RWPE2 (cell line): ENCODE measurements around the gene LYPLA2.
"Not testable (repeated sequence)": the region's sequence is repeated elsewhere in the genome, so short reads cannot be mapped to it uniquely, and the experiment has no call there.

Experiments
- ATAC-seq: fragments of 200-7000 bp; cut with Tn5 transposase; 3 replicates; pipeline ENCODE4 v1.9.1; 2021; ENCODE audit warnings: low read depth
- DNase-seq: peaks from one replicate; pipeline ENCODE4 v3.0.0-alpha.2; 2020; ENCODE audit warnings: low spot score
- H3K27ac ChIP-seq: fragments of 450-650 bp; 2 replicates; pipeline ENCODE4 v1.5.1; 2017; ENCODE audit warnings: mild to moderate bottlenecking; ENCODE audit not compliant: poor library complexity, severe bottlenecking
- H3K27me3 ChIP-seq: fragments of 250-450 bp; sonication (Bioruptor Pico); 2 replicates; pipeline ENCODE4 v1.5.1; 2021; ENCODE audit warnings: mild to moderate bottlenecking, moderate library complexity; ENCODE audit not compliant: insufficient read depth, poor library complexity, severe bottlenecking
- H3K36me3 ChIP-seq: fragments of 250-450 bp; sonication (Bioruptor Pico); 2 replicates; pipeline ENCODE4 v1.5.1; 2020; ENCODE audit warnings: low read depth, mild to moderate bottlenecking, moderate library complexity
- H3K4me1 ChIP-seq: fragments of 250-450 bp; sonication (Bioruptor Pico); 2 replicates; pipeline ENCODE4 v1.5.1; 2021; ENCODE audit warnings: mild to moderate bottlenecking, moderate library complexity; ENCODE audit not compliant: insufficient read depth, poor library complexity, severe bottlenecking
- H3K4me3 ChIP-seq: fragments of 250-450 bp; sonication (Bioruptor Pico); 2 replicates; pipeline ENCODE4 v1.5.1; 2021; ENCODE audit warnings: mild to moderate bottlenecking, moderate library complexity; ENCODE audit not compliant: severe bottlenecking
- H3K9me3 ChIP-seq: fragments of 250-450 bp; sonication (Bioruptor Pico); 2 replicates; pipeline ENCODE4 v1.5.1; 2021; ENCODE audit warnings: mild to moderate bottlenecking, moderate library complexity; ENCODE audit not compliant: severe bottlenecking
- TF ChIP-seq, protein P1 (sequence below): fragments of 450-650 bp; IDR thresholded peaks from one replicate; pipeline ENCODE4 v1.5.1; 2017; ENCODE audit warnings: mild to moderate bottlenecking, moderate library complexity; ENCODE audit not compliant: poor library complexity, severe bottlenecking

Gene LYPLA2

DNA sequence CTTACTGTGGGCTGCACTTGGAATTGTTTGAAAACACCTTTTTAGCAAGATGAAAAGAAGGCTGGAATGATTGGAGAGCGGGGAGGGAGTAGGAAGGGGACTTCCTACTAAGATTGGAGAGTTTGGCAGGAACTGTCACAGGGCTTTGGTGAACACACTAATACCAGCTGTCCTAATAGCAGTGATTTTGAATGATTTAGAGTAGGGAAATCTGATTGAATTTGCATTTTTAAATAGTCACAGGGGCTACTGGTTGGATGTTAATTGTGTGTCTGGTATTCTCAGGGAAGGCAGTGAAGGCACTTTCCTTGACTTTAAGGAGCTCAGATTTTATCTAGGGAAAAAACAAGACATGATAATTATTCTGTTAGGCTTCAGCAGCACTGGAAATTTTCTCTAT lies 36.8 kb downstream of the LYPLA2 start:
- ATAC-seq (no peak), DNase-seq (no peak)
- Histone ChIP-seq H3K36me3 (no peaks in the 10 kb centered on the region), H3K4me3 (no peak overlapping the region), H3K27ac (no peak overlapping the region), H3K9me3 (no peaks in the 10 kb centered on the region), H3K27me3 (no peaks in the 10 kb centered on the region), H3K4me1 (peaks cover 4% of the 10 kb centered on the region)
- TF ChIP-seq, protein P1, sequence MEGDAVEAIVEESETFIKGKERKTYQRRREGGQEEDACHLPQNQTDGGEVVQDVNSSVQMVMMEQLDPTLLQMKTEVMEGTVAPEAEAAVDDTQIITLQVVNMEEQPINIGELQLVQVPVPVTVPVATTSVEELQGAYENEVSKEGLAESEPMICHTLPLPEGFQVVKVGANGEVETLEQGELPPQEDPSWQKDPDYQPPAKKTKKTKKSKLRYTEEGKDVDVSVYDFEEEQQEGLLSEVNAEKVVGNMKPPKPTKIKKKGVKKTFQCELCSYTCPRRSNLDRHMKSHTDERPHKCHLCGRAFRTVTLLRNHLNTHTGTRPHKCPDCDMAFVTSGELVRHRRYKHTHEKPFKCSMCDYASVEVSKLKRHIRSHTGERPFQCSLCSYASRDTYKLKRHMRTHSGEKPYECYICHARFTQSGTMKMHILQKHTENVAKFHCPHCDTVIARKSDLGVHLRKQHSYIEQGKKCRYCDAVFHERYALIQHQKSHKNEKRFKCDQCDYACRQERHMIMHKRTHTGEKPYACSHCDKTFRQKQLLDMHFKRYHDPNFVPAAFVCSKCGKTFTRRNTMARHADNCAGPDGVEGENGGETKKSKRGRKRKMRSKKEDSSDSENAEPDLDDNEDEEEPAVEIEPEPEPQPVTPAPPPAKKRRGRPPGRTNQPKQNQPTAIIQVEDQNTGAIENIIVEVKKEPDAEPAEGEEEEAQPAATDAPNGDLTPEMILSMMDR = no peak

DNA sequence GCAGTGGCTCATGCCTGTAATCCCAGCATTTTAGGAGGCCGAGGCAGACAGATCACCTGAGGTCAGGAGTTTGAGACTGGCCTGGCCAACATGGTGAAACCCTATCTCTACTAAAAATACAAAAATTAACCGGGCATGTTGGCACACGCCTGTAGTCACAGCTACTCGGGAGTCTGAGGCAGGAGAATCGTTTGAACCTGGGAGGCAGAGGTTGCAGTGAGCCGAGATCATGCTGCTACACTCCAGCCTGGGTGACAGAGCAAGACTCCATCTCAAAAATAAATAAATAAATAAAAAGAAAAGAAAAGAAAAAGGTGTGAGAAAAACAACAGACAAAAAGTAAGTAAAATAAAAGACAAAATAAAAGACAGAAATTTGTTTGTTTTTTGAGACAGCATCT lies 43.2 kb downstream of the LYPLA2 start:
- H3K36me3 ChIP-seq, H3K4me3 ChIP-seq, H3K27ac ChIP-seq, H3K4me1 ChIP-seq, DNase-seq, H3K9me3 ChIP-seq, ATAC-seq, H3K27me3 ChIP-seq: not testable (repeated sequence)

DNA sequence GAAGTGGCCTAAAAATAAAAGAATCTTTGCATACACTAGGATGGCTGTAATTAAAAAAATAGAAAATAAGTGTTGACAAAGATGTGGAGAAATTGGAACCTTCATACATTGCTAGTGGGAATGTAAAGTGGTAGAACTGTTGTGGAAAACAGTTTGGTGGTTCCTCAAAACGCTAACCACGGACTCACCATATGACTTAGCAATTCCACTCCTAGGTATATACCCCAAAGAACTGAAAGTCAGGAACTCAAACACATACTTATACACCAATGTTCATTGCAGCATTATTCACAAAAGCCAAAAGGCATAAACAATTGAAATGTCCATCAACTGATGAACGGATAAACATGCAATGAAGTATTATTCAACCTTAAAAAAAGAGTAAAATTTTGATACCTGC lies 45.1 kb downstream of the LYPLA2 start:
- H3K4me1 ChIP-seq = peaks cover 4% of the 10 kb centered on the region
- H3K27ac ChIP-seq = no peak overlapping the region
- no peak overlapping the region for H3K4me3 ChIP-seq
- TF ChIP-seq, protein P1 = no peak
- no peaks in the 10 kb centered on the region for H3K27me3 ChIP-seq
- no peaks in the 10 kb centered on the region for H3K9me3 ChIP-seq
- ATAC-seq (no peak), DNase-seq (no peak)
- no peaks in the 10 kb centered on the region for H3K36me3 ChIP-seq

GRCh38 chr1:23837908-23838307 lies 47.0 kb downstream of the LYPLA2 start:
- H3K4me1 ChIP-seq = peaks cover 4% of the 10 kb centered on the region
- H3K36me3 ChIP-seq = no peaks in the 10 kb centered on the region
- DNase-seq = no peak
- no peak overlapping the region for H3K27ac ChIP-seq
- H3K9me3 ChIP-seq = no peaks in the 10 kb centered on the region
- ATAC-seq = no peak
- TF ChIP-seq, protein P1 = no peak
- no peaks in the 10 kb centered on the region for H3K27me3 ChIP-seq
- no peak overlapping the region for H3K4me3 ChIP-seq

DNA sequence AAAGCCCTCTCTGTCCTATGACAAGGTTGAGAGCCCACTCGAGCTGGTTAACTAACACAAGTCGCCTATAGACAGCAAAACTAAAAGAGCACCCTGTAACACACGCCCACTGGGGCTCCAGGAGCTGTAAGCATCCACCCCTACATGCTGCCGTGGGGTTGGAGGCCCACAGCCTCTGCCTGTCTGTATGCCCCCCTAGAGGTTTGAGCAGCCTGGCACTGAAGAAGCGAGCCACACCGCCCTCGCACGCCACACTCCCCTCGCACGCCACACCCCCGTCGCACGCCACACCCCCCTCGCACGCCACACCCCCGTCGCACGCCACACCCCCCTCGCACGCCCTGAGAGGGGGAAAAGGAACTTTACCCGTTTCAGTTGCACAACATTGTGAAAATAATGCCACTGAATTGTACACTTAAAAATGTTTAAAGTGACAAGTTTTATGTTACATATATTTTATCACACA lies 47.5 kb downstream of the LYPLA2 start:
- peak overlapping the region; percentile 7 for H3K4me3 ChIP-seq
- no peak for DNase-seq
- ATAC-seq = peak; percentile 95
- H3K4me1 ChIP-seq = peaks cover 4% of the 10 kb centered on the region
- no peaks in the 10 kb centered on the region for H3K27me3 ChIP-seq
- TF ChIP-seq, protein P1 = no peak
- no peak overlapping the region for H3K27ac ChIP-seq
- no peaks in the 10 kb centered on the region for H3K36me3 ChIP-seq
- H3K9me3 ChIP-seq = no peaks in the 10 kb centered on the region
